Large intestine (tissue), 3 donors: Measurements from ENCODE around the gene DDC. TPM values are rescaled to one million over a fixed set of nuclear protein-coding genes. Genes with fewer than 3 reads are reported as not detected.
"Not testable (repeated sequence)": the region's sequence is repeated elsewhere in the genome, so short reads cannot be mapped to it uniquely, and the experiment has no call there.

Source experiments
- DNase-seq, 2 donors: peaks; one replicate each; pipeline versions ENCODE4 v3.0.0 to v3.0.0-alpha.2; 2013
- H3K27ac ChIP-seq: one replicate; pipeline ENCODE4 v1.5.1; 2013; ENCODE audit warnings: low read length
- H3K27me3 ChIP-seq: 2 replicates; pipeline ENCODE4 v1.6.1; 2013; ENCODE audit warnings: low read length; ENCODE audit not compliant: control insufficient read depth, insufficient read depth
- H3K36me3 ChIP-seq: 2 replicates; pipeline ENCODE4 v1.6.1; 2013; ENCODE audit warnings: low read length; ENCODE audit not compliant: control insufficient read depth, insufficient read depth
- H3K4me1 ChIP-seq: one replicate; pipeline ENCODE4 v1.6.1; 2013; ENCODE audit warnings: low read length; ENCODE audit not compliant: control insufficient read depth, insufficient read depth
- H3K4me3 ChIP-seq: one replicate; pipeline ENCODE4 v1.5.1; 2013; ENCODE audit warnings: low read length
- H3K9me3 ChIP-seq: one replicate; pipeline ENCODE4 v1.6.1; 2013; ENCODE audit warnings: mild to moderate bottlenecking, low read depth, low read length, moderate library complexity; ENCODE audit not compliant: control insufficient read depth
- WGBS: methylation state at CpG from one replicate; pipeline ENCODE4 v1.1.5; 2013; ENCODE audit warnings: low lambda C conversion rate; ENCODE audit not compliant: insufficient coverage; 5-methylcytosine and 5-hydroxymethylcytosine counted together
- polyA plus RNA-seq: library from polyadenylated mRNA; unstranded; fragments of 120-200 nt; gene quantifications from one replicate; pipeline ENCODE4 v1.2.1, GENCODE V29; 2013

Gene DDC
- polyA plus RNA-seq, 1 donor = 213 TPM

DNA sequence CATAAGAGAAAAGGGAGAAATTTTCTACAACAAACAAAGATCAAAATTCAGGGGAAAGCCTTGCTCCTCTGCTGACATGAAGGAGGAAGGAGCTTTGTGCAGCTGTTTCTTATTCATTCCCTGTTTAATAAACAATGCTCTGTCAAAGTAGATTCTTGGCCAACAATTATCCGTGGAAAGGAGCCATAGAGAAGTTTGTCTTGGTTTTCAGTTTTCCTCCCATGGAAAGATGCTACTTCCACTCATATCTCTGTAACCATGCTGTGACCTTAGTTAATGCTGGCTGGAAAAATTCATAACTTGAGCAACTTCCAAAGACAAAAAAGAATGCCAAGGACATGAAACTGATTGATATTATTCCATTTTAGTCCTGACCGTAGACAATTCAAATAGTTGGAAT lies 8.1 kb downstream of the DDC start:
- peaks cover 85% of the 10 kb centered on the region for H3K4me1 ChIP-seq
- 40% methylated on average over 1 of the region's 2 CpGs for WGBS
- H3K4me3 ChIP-seq = no peak overlapping the region
- peak overlapping the region; percentile 82 for H3K27ac ChIP-seq
- H3K27me3 ChIP-seq = no peaks in the 10 kb centered on the region
- DNase-seq = no peak
- peaks cover 9% of the 10 kb centered on the region for H3K36me3 ChIP-seq
- H3K9me3 ChIP-seq = no peaks in the 10 kb centered on the region

DNA sequence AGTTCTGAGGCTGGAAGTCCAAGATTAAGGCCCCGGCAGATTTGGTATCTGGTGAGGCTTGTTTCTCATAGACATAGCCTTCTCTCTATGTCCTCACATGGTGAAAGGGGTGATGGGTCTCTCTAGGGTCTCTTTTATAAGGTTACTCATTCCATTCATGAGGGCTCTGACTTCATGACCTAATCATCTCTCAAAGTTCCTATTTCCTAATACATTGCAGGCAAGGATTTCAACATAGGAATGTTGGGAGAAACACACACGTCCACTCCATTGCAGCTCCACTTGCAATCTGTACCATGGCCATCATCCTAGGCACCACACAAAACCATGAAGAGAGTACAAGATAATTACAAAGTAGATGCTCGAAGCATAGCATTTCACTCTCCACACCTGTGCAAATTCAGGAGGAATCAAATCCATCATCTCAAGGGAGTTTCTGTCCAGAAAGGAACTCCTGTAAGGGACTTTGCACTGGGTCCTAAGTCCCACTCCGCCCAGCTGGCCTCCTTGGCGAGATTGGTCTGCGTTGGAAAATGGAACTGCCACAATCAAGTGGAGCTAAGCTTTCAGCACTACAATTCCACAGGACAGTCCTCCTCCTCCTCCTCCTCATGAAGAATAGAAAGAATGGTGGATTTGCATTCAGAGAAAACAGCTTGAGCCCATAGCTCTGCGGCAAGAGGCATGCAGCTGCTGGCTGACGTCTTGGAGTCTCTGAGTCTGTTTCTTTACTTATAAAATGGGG lies 8.8 kb downstream of the DDC start:
- Histone ChIP-seq H3K9me3 (no peaks in the 10 kb centered on the region), H3K4me3 (no peak overlapping the region), H3K27ac (peak overlapping the region; percentile 82), H3K27me3 (no peaks in the 10 kb centered on the region), H3K36me3 (peaks cover 9% of the 10 kb centered on the region), H3K4me1 (peaks cover 79% of the 10 kb centered on the region)
- 40% methylated on average over 1 of the region's 8 CpGs for WGBS
- DNase-seq = peak; percentile 73 to 91

DNA sequence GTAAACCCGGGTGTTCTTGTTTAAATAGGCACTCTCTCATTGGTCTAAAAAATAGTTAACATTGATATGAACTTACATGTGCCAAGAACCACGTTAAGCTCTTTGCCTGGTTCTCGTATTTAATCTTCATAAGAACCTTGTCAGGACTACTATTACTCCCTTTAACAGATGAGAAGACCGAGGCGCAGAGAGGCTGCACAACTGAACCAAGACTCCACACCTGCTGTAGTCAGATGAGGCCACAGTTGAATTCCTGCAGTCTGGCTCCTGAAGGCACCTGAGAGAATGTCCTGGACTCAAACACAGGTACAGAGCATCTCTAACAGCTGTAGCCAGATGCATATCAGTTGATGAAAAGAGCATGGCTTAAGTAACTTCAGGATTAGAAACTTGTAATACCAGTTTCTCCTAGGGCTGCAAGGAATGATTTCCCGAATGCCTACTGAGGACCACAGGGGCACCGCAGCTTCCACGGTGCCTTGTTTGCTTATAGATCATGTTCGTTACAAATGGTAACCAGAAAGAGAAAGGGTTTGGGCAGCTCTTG lies 9.5 kb downstream of the DDC start:
- Histone ChIP-seq H3K4me1 (peaks cover 73% of the 10 kb centered on the region), H3K27ac (peak overlapping the region; percentile 82), H3K36me3 (peaks cover 9% of the 10 kb centered on the region)

DNA sequence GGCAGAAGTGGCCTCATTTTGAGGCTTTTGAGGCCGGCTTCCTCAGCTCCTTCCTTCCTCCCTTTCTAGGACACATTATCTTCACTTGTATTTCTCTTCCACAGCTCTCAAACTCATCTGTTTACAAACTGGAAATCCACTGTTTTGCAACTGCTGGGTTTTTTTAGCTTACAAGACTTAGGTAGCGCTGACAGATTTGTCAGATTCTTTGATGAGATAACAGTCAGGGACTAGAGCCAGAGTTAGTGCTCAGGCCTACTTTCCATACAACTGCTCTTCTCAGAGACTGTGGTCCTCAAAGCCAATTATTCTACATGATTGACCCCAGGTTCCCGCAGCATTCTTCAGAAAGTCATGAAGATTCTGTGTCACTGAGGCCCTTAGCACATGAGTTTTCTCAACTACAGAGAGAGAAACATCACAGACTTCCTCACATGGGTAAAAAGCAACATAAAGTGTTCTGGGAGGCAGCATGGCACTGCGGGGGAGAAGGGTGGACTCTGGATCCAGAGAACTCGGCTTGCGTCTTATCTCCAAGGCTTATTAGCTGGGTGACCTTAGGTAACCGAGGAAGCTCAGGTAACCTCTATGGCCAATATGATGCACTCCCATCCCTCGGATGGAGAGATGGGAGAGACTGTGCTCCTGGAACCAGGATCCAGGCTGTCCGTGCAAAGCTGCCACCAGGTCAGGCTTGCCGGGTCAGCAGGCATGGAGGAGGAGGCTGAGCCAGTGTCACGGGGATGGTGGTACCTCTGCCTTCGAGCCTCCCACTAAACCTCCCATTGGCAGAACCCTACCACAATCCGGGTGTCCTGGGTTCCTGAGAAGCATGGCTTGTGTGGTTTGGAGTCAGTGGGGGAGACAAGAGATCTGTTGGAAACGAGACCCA lies 10.5 kb downstream of the DDC start:
- peak overlapping the region; percentile 82 for H3K27ac ChIP-seq
- DNase-seq = peak; percentile 72 to 82
- H3K4me1 ChIP-seq = peaks cover 64% of the 10 kb centered on the region
- no peaks in the 10 kb centered on the region for H3K9me3 ChIP-seq
- H3K36me3 ChIP-seq = peaks cover 7% of the 10 kb centered on the region
- WGBS = 80% methylated on average over 1 of the region's 14 CpGs
- H3K27me3 ChIP-seq = no peaks in the 10 kb centered on the region
- H3K4me3 ChIP-seq = no peak overlapping the region

More for the DNA sequence above, 9.5 kb downstream of the DDC start:
- H3K9me3 ChIP-seq = no peaks in the 10 kb centered on the region
- no peaks in the 10 kb centered on the region for H3K27me3 ChIP-seq
- 80% methylated on average over 1 of the region's 9 CpGs for WGBS
- H3K4me3 ChIP-seq = no peak overlapping the region
- DNase-seq = no peak

DNA sequence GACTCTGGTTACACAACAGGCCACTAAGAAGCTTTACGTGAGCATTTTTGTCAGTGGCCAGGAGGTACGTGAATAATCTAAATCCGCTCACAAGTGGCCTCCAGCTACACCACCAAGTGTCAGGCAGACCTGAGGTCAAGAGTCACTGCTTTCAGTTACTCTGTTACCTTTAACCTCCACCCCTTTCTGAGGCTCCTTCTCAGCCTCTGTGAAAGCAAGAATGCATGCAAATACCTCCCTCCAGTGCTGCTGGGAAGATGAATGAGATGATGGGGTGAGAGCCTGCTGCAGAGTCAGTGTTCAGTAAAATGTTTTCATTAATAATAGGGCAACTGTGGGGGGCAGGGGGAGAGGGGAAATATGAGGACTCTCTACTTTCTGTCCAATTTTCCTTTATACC lies 11.2 kb downstream of the DDC start:
- H3K27ac ChIP-seq = peak overlapping the region; percentile 82
- no peak for DNase-seq
- peaks cover 58% of the 10 kb centered on the region for H3K4me1 ChIP-seq

DNA sequence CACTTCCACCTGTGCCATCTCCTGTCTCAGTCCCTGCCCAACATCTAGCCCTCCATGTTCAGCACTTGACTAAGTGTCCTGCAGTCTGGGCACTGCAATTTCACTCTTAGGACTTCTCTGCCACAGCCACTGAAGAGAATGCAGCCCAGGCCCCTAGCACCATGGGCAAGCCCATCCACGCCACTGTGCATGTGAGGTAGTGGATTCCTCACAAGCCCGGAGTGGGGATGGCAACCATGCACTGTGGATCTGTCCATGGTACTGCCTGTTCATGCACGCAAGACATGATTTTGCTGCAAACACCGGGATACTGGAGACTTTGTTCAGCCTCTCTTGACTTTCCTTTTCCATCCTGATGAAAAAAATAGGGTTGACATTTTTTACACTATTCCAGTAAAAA lies 12.3 kb downstream of the DDC start:
- peak in 1 of 2 donors; percentile 59 for DNase-seq
- H3K9me3 ChIP-seq = no peaks in the 10 kb centered on the region

More for the DNA sequence above, 11.2 kb downstream of the DDC start:
- no CpG with 5 or more reads among the region's 3 CpGs for WGBS
- H3K36me3 ChIP-seq = peaks cover 7% of the 10 kb centered on the region
- H3K9me3 ChIP-seq = no peaks in the 10 kb centered on the region
- no peaks in the 10 kb centered on the region for H3K27me3 ChIP-seq
- no peak overlapping the region for H3K4me3 ChIP-seq

DNA sequence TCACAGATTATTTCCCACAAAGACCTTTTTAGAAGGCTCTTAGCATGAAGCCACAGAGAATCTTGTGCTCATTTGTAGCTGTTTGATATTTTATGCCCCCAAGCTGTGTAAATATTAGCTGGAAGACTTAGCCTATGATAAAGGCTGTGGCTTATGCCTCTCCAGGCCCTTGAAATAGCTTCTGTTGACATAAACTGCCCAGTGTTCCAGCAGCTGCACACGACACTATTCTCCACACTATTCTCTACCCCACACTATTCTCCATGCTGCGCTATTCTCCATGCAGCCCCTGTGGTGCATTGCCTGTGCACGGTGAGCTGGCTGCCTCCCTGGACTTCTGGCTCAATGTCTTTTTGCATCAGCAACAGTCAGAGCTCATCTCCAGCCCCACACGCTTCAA lies 13.1 kb downstream of the DDC start:
- WGBS = no CpG with 5 or more reads among the region's 4 CpGs
- no peak overlapping the region for H3K27ac ChIP-seq
- H3K4me1 ChIP-seq = peaks cover 40% of the 10 kb centered on the region
- H3K27me3 ChIP-seq = no peaks in the 10 kb centered on the region
- H3K4me3 ChIP-seq = no peak overlapping the region
- H3K36me3 ChIP-seq = peaks cover 10% of the 10 kb centered on the region
- DNase-seq = peak in 1 of 2 donors; percentile 51
- no peaks in the 10 kb centered on the region for H3K9me3 ChIP-seq

More for the DNA sequence above, 12.3 kb downstream of the DDC start:
- Histone ChIP-seq H3K4me1 (peaks cover 47% of the 10 kb centered on the region), H3K27ac (no peak overlapping the region), H3K4me3 (no peak overlapping the region), H3K36me3 (peaks cover 9% of the 10 kb centered on the region), H3K27me3 (no peaks in the 10 kb centered on the region)
- 70% methylated on average over 2 of the region's 4 CpGs for WGBS

DNA sequence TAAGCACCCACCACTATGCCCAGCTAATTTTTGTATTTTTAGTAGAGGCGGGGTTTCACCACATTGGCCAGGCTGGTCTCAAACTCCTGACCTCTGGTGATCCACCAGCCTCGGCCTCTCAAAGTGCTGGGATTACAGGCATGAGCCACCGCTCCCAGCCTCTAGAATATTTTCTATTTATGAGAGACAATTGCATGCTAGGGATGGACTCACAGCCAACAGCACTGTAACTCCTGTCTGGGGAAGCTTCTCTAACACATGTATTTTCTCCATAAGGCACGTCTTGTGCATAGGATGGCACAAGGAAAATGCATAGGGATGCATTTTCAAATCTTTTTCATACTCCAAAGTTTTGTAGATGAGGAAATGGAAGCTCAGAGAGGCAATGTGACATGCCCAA lies 19.6 kb downstream of the DDC start:
- H3K9me3 ChIP-seq, H3K4me1 ChIP-seq, H3K4me3 ChIP-seq, H3K27me3 ChIP-seq, DNase-seq, H3K27ac ChIP-seq: not testable (repeated sequence)
- peaks cover 38% of the 10 kb centered on the region for H3K36me3 ChIP-seq
- WGBS = no CpG with 5 or more reads among the region's 4 CpGs

DNA sequence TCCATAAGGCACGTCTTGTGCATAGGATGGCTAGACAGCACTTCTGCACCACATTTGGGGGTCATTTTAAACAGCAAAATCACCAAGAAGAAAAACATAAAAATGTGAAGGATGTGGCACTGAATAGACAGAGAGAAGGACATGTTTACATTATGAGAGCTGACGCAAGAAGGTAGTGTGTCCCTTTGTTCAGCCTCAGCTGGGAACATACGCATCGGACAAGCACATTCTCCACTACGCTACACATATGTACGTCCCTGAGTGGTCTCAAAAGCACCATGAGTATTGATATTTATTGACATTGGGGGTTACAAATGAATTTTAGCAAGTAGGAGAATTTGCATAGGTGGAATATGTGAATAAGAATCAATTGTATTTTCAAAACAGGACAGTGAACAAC lies 20.2 kb downstream of the DDC start:
- H3K27me3 ChIP-seq = no peaks in the 10 kb centered on the region
- no peak for DNase-seq
- no peak overlapping the region for H3K4me3 ChIP-seq
- no peaks in the 10 kb centered on the region for H3K9me3 ChIP-seq
- no peaks in the 10 kb centered on the region for H3K4me1 ChIP-seq
- no peak overlapping the region for H3K27ac ChIP-seq
- 90% methylated on average over 2 of the region's 6 CpGs for WGBS
- H3K36me3 ChIP-seq = peaks cover 44% of the 10 kb centered on the region

DNA sequence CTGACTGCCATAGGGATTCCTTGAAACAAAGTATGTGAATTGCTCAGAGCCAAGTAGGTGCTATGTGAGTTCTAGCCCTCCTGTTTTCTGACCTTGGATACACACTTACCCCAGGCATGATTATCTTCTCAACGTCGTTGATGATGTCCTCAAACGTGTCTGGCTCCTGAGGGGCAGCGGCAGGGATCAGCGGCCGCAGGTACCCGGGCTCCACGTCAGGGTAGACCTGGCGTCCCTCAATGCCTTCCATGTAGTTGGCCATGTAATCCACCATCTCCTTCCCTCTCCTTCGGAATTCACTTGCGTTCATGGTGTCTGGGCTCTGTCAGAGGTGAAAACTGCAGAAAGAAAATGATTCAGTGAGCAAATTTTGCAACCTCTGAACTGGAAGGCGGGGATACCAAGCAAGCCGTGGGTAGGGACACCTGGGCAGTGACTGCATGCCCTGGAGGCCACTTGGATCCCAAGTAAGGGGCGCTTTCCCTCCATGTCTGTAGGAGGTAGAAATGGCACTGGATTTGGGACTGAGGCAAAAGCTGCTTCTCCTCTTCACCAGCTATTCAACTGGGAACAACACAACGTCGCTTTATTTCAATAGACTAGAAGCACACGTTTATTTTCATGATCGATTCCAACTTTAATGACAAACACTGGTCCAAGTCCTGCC lies 21.3 kb downstream of the DDC start:
- no peak overlapping the region for H3K27ac ChIP-seq
- DNase-seq = no peak
- H3K27me3 ChIP-seq = no peaks in the 10 kb centered on the region
- H3K4me3 ChIP-seq = no peak overlapping the region
- peaks cover 55% of the 10 kb centered on the region for H3K36me3 ChIP-seq
- no peaks in the 10 kb centered on the region for H3K4me1 ChIP-seq
- 80% methylated on average over 1 of the region's 18 CpGs for WGBS
- no peaks in the 10 kb centered on the region for H3K9me3 ChIP-seq
